ENCODE measurements around the gene SEMA3D.

Gene SEMA3D

GRCh38 chr7:84971360-84971759 lies 215.5 kb downstream of the SEMA3D start:
- no peak for DNase-seq

- DNase-seq, result no peak
Observed at GRCh38 chr7:84970670-84971069, 216.2 kb downstream of the SEMA3D start.

- DNase-seq, result no peak
Observed at GRCh38 chr7:84953234-84953633, 233.6 kb downstream of the SEMA3D start.

- peak; percentile 15 for DNase-seq
Observed at GRCh38 chr7:84950836-84951235, 236.0 kb downstream of the SEMA3D start.

GRCh38 chr7:84949501-84949900 lies 237.4 kb downstream of the SEMA3D start:
- no peak for DNase-seq

- DNase-seq, result peak; percentile 29
Observed at GRCh38 chr7:84949067-84949466, 237.8 kb downstream of the SEMA3D start.

GRCh38 chr7:84948634-84949033 lies 238.2 kb downstream of the SEMA3D start:
- peak; percentile 79 for DNase-seq

- DNase-seq, result no peak
Observed at GRCh38 chr7:84946549-84946948, 240.3 kb downstream of the SEMA3D start.
